Activated gamma-delta T cell treated with Interleukin-2 at 50 U/mL for 16 hours (primary cell): ENCODE measurements around the gene LDLRAD4.
A peak's percentile ranks its signal among the peaks of the same experiment; 100 is the strongest.

ENCODE experiments used
- DNase-seq: peaks from one replicate; pipeline ENCODE4 v3.0.0-alpha.2; 2020

The LDLRAD4 gene

DNA sequence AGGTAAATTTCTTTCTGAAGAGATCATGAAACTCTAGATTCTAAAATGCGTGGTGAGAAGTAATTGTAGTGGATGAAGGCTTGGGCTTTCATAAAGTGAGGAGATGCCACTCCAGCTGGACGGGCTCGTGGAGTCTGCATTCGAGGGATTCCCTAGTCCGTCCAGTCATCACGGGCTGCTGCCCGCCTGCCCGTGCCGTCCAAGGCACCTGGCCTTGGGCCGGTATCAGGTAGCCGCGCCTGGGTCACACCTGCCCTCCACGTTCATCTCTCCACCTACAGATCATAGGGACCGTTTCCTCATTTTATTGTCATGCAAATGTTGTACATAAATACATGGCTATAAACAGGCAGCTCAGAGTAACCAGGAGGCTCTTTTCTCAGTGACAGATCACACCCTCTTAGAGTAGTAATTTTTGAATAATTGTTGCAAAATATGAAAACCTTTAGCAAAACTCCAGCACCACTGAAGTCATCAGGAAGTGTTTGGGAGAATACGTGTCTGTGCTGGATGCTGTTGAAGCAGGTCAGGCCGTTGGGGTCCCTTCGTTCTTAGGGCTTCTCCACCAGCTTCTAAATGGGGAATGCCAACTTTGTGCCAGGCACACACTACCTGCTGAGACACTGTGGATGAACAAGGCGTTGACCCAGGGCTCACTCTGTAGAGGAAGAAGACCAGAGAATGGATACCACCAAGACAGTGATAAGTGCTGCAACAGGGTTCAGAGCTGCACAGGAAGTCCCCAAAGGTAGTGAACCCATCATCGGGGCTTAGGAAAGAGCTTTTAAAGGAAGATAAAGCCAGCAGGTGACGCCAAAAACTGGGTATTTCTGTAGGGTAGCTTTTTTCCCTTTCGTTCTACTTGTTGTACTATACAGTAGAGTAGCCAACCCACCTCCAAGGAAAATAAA is 395.3 kb downstream of the LDLRAD4 start:
- DNase-seq: no peak

DNA sequence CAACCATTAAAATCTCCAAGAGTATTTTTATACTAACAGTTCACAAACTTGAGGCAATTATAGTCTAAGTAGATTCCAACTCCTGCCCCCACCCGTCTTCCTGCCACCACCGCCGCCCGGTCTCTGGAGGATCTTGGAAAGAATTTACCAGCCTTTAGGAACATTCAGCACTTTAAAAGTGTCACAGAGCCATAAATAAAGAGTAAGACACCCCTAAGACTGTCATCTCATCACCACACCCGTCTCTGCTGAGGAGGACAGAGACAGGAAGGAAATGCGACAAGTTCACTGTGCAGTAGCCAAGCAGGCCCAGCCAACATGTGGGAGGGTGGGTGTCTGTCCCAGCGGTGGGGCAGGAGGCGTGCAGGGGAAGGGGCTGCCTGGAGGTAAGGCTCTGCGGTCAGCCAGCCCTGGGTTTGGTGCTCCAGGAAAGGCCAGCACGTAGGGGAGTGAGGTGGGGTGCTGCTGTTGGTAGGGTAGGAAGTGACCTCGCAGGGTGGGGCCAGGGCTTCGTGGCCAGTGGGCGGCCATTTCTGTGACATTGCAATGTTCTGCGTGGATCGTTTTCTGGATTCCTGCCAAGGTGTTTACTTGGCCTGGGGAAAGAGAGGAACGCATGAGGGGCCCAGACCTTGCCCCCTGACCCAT is 396.2 kb downstream of the LDLRAD4 start:
- DNase-seq: peak; percentile 38

DNA sequence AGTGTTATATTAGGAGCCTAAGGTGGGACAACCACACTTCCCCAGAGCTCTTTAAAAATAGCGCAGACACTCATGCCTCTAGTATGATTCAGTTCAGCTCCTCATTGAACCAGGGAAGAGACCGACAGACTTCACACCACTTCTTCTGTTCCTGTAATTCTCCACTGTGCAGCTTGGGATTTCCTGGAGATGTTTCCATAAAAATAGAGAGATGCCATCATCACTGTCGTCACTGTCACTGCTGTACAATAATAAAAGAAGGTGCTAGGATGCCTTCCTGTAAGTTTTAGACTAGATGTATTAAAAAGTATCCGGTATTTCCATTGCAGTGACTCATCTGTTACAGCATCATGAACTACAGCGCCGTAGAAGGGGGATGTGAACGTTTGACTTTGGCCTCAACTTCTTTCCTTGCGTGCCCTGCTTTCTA is 396.9 kb downstream of the LDLRAD4 start:
- no peak for DNase-seq

DNA sequence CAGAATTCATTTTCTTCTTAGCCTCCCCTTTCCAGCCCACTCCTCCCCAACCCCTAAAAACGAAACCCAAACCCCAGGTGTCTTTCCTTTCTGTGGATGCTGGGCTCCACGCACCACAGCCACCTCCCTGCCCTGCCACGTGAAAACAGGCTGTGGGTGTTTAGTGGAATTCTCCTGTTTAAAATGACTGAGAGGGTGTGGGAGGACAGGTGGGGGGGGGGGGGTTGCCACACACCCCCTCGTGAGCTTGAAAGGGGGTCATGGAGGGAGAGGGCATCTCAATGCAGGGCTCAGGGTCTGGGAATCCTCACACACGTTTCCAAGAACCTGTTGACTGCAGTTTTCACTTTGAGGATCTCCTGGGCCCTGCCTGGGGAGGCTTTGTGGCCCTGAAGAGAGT is 397.5 kb downstream of the LDLRAD4 start:
- no peak for DNase-seq

DNA sequence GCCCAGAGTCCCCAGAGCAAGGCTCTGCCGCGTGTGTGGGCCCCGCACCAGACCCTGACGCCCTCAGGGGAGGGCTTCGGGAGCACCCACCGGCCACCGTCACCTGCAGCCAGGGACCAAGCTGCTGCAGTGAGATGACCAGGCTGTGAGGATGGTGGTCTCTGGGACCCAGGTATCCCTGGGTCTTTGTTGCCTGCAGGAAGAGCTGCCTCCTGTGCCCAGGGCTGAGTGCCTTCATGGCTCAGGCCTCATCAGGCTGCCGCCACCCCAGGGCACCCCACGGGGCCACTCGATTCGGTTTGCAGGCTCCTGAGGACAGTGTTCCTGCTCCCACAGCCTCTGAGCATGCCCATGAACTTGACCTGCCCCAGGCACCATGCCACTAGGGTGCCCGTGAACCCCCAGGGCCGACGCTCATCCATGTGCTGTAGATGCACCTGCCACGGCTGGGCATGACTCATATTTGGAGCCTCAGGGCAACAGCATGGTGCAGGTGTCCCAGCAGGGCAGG is 398.0 kb downstream of the LDLRAD4 start:
- no peak for DNase-seq

DNA sequence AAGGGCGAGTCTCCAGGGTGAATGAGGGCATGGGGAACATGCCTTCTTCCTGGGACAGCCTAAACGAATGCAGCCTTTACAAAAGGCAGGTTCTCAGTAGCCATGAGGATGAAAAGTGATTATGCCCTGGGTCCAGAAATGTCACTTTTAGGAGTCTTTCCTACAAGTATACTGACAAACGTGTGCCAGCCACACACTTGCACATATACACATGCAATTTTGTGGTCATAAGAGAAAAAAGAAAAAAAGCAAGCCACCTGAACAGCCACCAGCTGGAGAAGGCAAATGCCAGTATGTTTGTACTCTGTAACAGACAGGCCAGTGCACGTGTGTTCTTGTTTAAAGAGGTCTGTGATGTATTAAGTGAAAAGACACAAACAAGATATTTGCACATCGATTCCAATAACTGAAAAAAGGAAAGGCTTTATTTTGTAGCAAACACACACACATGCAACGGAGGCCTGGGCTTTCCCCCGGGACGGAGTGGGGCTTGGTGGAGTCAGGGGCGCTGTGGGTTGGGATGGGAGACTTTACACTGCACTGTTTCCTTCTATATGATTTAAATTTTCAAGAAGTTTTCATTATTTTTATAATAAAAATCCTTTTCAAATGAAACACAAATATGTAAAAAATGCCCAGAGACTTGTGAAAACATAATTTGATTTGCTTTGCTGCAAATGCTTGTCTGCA is 399.4 kb downstream of the LDLRAD4 start:
- no peak for DNase-seq

DNA sequence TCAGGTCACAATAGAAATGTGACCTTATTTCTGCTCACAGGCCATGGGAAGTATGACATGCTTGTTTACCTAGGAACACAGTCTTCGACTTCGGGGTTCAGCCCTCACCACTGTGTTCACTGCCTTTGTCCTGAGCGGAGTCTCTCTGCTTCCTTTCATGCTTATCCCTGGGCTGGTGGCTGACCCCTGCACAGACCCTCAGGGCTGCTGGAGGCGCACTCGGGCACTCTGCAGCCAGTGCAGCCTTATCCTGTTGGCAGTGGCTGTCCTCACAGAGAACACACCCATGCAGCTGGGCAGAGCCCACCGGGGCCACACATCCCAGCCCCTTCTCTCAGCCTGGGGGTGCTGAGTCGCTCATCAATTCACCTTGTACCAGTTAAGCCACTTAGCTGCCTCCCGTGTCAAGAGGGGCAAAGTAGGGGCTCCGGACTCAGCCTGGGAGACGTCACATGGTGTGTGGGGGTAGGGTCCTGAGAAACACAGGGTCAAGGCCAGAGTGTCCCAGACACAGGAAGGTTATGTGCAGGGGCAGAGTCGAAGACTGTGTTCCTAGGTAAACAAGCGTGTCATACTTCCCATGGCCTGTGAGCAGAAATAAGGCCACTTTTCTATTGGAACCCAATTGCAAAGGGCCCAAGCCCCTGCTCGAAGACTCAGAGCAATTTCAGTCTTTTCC is 400.3 kb downstream of the LDLRAD4 start:
- DNase-seq: no peak

DNA sequence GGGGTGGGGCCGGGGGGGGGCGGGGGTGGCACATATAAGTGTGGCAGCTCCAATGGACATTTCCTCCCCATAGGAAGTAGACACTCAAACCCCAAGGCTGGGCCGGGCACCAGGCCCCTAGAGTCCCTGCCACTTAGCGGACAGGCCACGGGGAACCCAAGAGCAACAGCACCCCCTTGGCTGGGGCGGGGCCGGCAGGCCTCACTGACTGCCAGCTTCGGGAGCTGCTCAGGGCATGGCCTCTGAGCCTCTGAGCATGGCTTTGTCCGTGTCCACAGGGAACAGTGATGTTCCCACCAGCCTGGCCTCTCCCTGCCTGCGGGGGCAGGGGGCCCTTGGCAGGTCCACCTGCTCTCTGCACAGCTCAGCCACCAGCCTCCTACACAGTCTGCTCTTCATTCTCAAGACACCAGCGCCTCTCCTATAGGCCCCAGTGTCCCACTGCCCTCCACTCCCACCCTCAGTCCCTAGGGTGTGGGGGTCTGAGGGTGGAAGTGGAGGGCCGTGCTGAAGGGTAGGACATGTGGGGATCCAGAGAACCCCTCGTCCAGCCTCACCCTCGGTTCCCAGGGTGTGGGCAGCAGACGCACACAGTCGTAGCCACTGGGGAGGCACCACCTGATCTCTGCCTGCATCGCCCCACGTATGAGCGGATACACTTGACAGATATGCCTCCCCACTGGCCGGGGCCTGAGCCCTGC is 401.1 kb downstream of the LDLRAD4 start:
- DNase-seq: no peak

DNA sequence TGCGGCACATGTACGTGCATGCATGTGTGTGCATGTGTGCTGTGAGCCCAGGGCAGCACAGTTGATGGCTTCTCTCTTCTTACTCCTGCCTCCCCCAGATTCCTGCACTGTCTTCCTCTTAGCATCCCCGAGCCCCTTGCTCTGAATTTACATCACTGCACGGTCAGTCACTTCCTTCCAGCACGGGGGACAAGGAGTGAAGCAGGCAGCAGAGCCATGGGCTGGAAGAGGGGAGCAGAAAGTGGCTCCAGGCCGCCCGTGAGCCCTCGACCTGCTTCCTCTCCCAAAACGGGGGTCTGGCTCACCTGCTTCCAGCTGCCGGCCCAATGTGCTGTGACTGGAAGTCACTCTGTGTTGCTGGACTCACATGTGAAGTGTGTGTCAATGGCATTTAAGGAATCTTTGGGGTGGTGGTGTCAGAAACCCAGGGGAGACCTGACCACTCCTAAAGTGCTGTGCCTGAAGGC is 401.7 kb downstream of the LDLRAD4 start:
- DNase-seq: no peak

DNA sequence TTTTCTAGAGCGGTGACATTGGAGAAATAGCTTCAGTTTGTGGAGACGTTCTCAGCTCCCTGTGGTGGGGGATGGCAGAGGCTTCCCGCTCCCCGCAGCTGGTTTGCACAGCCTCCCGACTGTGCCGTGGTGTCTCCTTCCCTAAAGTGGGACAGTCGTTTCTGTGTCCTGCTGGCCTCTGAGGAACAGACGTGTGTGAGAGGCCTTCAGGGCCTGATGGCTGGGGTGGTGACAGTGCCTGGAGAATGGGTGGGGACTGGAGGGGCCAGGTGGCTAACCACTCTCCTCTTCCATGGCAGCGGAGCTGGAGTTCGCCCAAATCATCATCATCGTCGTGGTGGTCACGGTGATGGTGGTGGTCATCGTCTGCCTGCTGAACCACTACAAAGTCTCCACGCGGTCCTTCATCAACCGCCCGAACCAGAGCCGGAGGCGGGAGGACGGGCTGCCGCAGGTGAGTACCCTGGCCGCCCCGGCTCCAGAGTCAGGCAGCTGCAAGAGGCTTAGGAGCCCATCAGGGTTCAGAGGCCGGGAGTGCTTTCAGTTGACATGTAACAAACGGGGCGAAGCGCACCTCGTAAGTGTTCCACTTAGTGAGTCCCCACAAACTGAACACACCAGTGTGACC is 402.4 kb downstream of the LDLRAD4 start:
- no peak for DNase-seq

DNA sequence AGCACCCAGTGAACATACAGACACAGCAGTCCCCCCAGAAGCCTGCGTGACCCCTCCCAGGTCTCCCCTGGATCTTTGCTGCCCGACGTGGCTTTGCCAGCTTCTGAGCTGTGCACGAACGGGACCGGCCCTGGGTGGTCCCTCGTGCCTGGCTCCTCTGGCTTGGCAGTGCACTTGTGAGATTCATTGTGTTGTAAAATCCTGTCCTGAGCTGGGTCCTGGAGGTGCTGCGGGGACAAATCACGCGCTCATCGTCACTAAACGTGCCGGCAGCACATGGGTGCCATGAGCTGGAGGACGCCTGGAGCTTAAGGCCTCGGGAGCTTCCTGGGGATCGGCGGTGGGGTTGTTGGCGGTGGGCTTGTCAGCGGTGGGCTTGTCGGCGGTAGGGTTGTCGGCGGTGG is 402.9 kb downstream of the LDLRAD4 start:
- no peak for DNase-seq

DNA sequence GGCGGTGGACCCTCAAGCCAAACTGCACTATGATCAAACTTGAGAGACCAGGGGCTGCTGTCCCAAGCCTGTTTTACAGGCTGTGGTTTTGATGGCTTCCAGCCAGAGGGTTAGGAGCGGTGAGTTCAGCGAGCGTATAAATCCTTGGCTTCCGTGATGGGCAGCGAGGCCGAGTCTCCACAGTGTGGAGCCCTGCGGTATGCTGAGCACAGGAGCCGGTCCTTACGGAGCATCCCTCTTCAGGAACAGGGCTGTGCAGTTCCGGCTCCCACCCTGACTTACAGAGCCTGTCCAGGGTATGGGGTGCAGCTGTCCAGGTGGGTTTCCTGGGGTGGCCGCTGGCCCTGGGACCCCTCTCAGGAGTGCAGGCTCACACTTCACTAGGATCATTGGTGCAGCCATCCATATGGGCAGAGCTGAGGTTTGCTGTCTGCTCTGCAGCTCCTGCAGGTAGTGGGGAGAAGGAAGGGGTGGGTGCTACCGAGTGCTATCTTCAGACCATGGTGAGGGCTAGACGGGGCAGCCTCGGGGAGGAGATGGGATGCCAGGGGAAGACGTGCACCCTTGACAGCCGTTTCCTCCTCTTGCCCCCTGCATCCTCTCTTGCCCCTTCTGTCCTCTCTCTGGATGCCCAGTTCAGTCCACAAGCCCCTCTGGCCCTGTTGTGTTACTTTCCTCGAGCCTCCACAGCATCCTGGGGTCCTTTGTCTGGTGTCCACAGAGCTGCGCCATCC is 403.5 kb downstream of the LDLRAD4 start:
- DNase-seq: no peak

DNA sequence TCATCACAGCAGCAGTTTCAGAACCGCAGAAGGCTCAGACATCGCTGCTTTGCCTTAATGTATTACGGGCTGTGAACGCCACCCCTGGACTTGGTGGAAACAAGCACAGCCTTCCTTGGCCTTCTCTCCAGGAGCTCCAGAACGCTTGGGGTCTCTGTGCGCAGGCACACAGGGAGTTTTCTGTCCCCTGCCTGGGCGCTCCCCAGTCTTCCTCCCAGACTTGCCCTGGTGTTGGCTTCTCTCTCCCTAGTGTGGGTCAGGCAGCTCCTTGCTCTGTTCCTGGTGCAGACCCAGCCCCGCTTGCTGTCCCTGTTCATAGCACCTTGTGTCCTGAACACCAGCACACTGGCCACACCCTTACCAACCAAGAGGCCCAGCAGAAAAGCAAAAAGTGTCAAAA is 404.2 kb downstream of the LDLRAD4 start:
- DNase-seq: no peak

DNA sequence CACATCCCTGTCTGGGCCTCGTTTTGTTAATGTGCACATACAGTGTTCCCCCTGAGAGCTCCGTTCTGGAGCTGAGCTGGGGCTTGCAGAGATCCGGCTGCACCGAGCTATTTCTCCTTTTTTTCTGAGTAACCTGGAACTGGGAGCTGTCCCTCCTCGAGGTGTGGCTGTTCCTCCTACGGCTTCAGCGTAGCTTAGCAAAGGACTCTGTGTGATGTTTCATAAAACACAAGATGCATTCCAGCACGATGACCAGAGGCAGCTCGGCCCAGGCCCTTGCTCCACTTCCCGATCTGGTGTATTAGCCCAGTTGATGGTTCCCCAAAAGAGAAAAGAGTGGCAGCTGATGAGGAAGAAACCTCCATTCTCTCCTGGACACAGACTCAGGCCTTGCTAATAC is 404.8 kb downstream of the LDLRAD4 start:
- no peak for DNase-seq

DNA sequence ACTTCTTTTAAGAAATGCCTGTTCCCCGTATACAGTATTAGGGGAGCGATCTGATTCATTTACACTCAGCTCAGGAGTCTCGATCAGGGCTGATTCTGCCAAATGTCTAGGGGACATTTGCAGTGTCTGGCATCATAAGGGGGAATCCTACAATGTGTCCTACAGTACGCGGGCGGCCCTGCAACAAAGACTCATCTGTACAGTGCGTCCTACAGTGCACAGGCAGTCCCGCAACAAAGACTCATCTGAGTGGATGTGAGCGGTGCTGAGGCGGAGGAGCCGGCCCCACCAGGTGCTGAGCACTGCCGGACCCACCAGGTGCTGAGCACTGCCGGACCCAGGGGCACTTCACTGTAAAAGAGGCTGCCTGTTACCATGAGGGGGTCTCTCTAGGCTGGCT is 405.3 kb downstream of the LDLRAD4 start:
- DNase-seq: no peak

DNA sequence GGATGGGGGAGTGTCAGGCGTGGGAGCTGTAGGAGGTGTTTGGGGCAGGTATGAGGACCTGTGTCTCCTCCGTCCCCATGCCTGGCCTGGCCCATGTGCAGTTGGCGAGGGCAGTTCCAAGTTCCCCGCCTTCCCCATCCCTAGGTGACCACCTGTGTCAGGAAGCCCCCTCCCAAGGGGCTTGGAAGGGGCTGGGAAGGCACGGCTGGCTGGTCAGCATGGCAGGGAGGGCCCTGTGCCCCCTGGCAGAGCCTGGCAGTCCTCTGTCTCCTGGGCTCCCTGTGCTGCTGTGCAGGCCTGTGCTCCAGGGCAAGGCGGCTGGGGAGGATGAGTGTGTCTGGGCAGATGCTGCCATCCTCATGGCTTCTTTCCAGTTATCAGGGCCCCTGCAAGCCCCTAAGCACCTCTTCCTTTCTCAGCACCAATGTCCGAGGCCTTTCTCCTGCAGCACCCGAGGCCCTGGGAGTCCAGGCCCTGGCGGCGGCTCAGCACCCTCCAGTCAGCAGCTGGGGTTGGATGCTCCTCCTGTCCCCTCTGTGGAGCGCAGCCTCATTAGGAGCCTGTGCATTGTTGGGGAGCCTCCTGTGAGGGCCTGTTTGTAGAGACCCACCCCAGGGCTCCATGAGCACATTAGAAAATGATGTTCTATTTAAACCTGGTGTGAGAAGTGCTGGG is 406.1 kb downstream of the LDLRAD4 start:
- DNase-seq: no peak

DNA sequence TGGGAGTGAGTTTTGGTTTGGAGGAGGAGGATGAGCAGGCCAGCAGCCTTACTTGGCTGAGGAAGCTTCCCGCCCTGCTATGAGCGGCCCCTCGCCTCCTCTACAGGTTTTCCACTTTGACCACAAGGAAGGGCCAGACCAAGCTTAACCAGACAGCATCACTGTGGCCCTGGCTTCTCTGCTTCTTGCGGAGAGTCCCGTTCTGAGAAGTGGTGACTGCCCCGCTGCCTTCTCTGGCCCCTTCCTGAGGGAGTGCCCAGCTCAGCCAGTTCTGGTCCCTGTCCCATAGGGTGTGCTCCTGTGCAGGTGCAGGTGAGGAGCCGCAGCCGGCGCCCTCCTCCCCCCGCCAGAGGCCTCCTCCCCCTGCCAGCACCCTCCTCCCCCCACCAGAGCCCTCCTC is 406.8 kb downstream of the LDLRAD4 start:
- DNase-seq: no peak

DNA sequence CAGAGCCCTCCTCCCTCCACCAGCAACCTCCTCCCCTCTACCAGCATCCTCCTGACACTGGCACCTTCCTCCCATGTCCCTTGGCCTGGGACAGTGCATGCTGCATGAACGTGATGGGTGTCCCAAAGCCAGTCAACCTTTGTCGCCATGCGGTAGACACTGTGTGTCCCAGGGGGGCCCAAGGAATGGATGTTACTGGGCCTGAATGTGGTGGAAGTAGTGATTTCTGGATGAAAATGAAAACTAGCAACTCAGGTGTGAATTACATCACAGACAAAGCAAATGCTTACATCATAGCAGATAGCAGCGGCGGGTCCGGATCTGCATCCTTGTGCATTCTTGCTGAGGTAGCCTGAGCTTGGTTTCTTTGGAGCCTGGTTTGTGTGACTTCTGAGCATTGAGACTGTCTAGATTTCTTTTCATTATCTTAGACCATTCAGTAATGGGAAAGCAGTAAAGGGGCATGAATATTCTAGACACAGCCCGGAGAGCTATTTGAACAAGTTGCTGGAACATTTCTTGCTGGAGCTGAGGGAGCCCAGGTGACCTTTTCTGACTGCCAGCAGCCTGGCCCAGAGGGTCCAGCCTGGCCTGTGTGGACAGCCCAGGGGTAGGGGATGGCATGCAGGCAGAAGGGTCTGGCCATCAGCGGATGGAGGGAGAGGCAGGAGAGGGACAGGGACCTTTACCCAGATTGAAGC is 407.4 kb downstream of the LDLRAD4 start:
- DNase-seq: no peak

DNA sequence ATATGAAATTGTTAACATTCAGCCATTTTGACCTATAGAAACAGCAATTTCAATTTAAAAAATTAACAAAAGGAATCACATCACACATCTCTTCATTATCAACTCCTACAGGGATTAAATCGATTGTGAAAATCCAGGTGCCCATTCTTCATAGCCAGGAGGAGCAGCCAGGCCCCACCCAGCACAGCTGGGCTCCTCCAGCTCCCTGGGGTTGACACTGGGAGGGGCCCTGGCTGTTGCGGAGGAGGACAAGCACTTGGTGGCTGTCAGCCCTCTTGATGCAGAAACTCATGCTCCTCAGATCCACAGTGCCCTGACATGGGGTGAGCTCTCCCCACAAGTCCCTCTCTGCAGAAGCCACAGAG is 408.0 kb downstream of the LDLRAD4 start:
- no peak for DNase-seq

DNA sequence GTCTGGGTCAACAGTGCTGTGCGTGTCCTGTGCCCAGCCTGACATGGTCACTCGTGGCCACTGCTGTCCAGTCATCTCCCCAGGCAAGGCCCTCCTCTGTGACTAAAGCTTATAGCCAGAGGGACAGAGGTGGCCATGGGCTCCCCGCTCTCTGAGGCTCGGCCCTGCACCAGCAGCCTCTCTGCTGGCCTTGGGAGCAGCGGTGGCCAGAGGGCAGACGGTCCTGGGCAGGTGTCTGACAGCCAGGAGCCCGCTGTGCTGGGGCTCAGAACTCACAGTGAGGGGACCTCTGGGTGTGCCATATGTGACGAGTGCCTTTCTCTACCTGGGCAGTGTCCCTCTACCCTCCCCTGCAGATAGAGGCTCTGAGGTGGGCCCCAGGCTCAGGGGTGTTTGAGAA is 409.1 kb downstream of the LDLRAD4 start:
- DNase-seq: no peak
